ENCODE measurements around the gene ENHO.

- TF ChIP-seq CTCF (conservative IDR thresholded peaks at IDR 0.05) (no peak), ZFX (IDR thresholded peaks at IDR 0.05) (no peak)
These were observed 9.1 kb downstream of the ENHO start for GRCh38 chr9:34513567-34514214.

Data from C4-2B (cell line).